Large intestine (tissue), 3 donors: ENCODE measurements around the gene TCERG1L. TPM values are rescaled to one million over a fixed set of nuclear protein-coding genes. Genes with fewer than 3 reads are reported as not detected.

Source experiments
- DNase-seq, 2 donors: peaks; one replicate each; pipeline versions ENCODE4 v3.0.0 to v3.0.0-alpha.2; 2013
- H3K27ac ChIP-seq: one replicate; pipeline ENCODE4 v1.5.1; 2013; ENCODE audit warnings: low read length
- H3K27me3 ChIP-seq: 2 replicates; pipeline ENCODE4 v1.6.1; 2013; ENCODE audit warnings: low read length; ENCODE audit not compliant: control insufficient read depth, insufficient read depth
- H3K36me3 ChIP-seq: 2 replicates; pipeline ENCODE4 v1.6.1; 2013; ENCODE audit warnings: low read length; ENCODE audit not compliant: control insufficient read depth, insufficient read depth
- H3K4me1 ChIP-seq: one replicate; pipeline ENCODE4 v1.6.1; 2013; ENCODE audit warnings: low read length; ENCODE audit not compliant: control insufficient read depth, insufficient read depth
- H3K4me3 ChIP-seq: one replicate; pipeline ENCODE4 v1.5.1; 2013; ENCODE audit warnings: low read length
- H3K9me3 ChIP-seq: one replicate; pipeline ENCODE4 v1.6.1; 2013; ENCODE audit warnings: mild to moderate bottlenecking, low read depth, low read length, moderate library complexity; ENCODE audit not compliant: control insufficient read depth
- WGBS: methylation state at CpG from one replicate; pipeline ENCODE4 v1.1.5; 2013; ENCODE audit warnings: low lambda C conversion rate; ENCODE audit not compliant: insufficient coverage; 5-methylcytosine and 5-hydroxymethylcytosine counted together
- polyA plus RNA-seq: library from polyadenylated mRNA; unstranded; fragments of 120-200 nt; gene quantifications from one replicate; pipeline ENCODE4 v1.2.1, GENCODE V29; 2013

Gene TCERG1L
- polyA plus RNA-seq, 1 donor, result 0.45 TPM

- H3K4me3 ChIP-seq, result no peak overlapping the region
- WGBS, result no CpG with 5 or more reads among the region's 13 CpGs
These were observed 144.3 kb downstream of the TCERG1L start for GRCh38 chr10:131167036-131167860.

GRCh38 chr10:131166486-131166885 lies 145.0 kb downstream of the TCERG1L start:
- Histone ChIP-seq H3K36me3 (no peaks in the 10 kb centered on the region), H3K4me1 (no peaks in the 10 kb centered on the region), H3K9me3 (no peaks in the 10 kb centered on the region), H3K27ac (no peak overlapping the region), H3K27me3 (no peaks in the 10 kb centered on the region), H3K4me3 (no peak overlapping the region)
- DNase-seq, result no peak
- WGBS, result no CpG with 5 or more reads among the region's 9 CpGs

More at GRCh38 chr10:131167036-131167860, 144.3 kb downstream of the TCERG1L start:
- no peaks in the 10 kb centered on the region for H3K36me3 ChIP-seq
- no peak for DNase-seq
- no peak overlapping the region for H3K27ac ChIP-seq
- no peaks in the 10 kb centered on the region for H3K27me3 ChIP-seq
- H3K4me1 ChIP-seq, result no peaks in the 10 kb centered on the region
- H3K9me3 ChIP-seq, result no peaks in the 10 kb centered on the region

DNA sequence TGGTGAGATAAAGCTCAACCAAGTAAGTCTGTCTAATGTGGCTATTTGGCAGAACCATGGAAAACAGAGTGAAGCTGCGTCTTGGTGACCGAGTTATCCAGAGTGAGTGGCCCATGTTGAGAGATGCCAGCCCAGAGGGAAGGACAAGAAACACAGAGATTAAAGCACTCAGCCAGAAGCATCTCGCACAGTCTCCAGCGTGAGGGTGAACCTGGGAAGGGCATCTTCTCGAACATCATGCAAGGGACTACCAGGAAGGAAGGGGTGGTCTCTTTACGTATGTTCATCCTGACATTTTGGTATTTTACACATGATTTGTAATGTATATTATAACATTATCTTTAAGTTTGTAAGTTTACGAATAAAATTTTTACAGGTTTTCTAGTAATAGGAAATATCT lies 146.4 kb downstream of the TCERG1L start:
- no peak overlapping the region for H3K4me3 ChIP-seq
- WGBS, result 80% methylated on average over 2 of the region's 7 CpGs
- no peaks in the 10 kb centered on the region for H3K27me3 ChIP-seq
- H3K4me1 ChIP-seq, result no peaks in the 10 kb centered on the region
- no peaks in the 10 kb centered on the region for H3K9me3 ChIP-seq
- no peak for DNase-seq
- no peaks in the 10 kb centered on the region for H3K36me3 ChIP-seq
- H3K27ac ChIP-seq, result no peak overlapping the region

- Histone ChIP-seq H3K36me3 (no peaks in the 10 kb centered on the region), H3K4me3 (no peak overlapping the region), H3K4me1 (no peaks in the 10 kb centered on the region), H3K27me3 (no peaks in the 10 kb centered on the region), H3K9me3 (no peaks in the 10 kb centered on the region), H3K27ac (no peak overlapping the region)
- no peak for DNase-seq
- no CpG with 5 or more reads among the region's 15 CpGs for WGBS
These were observed 148.4 kb downstream of the TCERG1L start for GRCh38 chr10:131162866-131163843.

DNA sequence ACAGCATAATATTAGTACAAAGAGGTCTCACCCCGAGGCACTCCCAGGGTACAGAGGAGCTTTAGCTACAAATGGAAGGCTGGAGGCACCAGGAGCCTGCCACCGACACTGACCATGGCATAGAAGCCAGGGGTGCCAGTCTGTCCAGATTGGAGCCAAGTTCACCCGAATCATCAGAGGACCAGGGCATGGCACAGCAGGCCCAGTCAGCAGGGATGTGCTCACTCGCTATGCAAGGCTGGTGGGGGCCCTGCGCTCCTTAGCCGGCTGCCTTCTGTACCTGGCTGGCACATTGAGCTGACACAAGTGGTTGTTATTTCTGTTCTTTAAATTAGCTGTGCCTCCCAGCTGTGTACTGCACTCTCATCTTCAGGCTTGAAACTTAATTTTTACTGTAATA lies 149.3 kb downstream of the TCERG1L start:
- Histone ChIP-seq H3K27ac (no peak overlapping the region), H3K4me1 (no peaks in the 10 kb centered on the region), H3K4me3 (no peak overlapping the region), H3K36me3 (no peaks in the 10 kb centered on the region), H3K9me3 (no peaks in the 10 kb centered on the region), H3K27me3 (no peaks in the 10 kb centered on the region)
- DNase-seq, result no peak
- WGBS, result no CpG with 5 or more reads among the region's 6 CpGs

DNA sequence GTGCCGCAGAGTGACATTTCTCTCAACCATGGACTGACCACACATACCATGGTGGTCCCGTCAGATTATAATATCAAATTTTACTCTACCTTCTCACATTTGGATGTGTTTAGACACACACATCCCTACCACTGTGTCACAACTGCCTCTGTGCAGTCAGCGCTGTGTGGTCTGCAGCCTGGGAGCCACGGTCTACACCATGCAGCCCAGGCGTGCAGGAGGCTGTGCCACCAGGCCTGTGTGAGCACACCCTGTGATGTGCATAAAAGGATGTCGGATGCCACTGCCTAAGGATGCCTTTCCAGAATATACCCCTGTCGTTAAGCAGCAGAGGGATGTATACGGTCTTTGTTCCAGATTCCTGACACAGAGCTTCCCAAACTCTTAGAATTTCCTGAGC lies 150.4 kb downstream of the TCERG1L start:
- H3K27me3 ChIP-seq, result no peaks in the 10 kb centered on the region
- DNase-seq, result no peak
- H3K9me3 ChIP-seq, result no peaks in the 10 kb centered on the region
- H3K27ac ChIP-seq, result no peak overlapping the region
- H3K36me3 ChIP-seq, result no peaks in the 10 kb centered on the region
- H3K4me1 ChIP-seq, result no peaks in the 10 kb centered on the region
- no peak overlapping the region for H3K4me3 ChIP-seq
- no CpG with 5 or more reads among the region's 8 CpGs for WGBS

- no peak overlapping the region for H3K27ac ChIP-seq
- DNase-seq, result no peak
- no peak overlapping the region for H3K4me3 ChIP-seq
- no peaks in the 10 kb centered on the region for H3K27me3 ChIP-seq
- WGBS, result no CpG with 5 or more reads among the region's 19 CpGs
- no peaks in the 10 kb centered on the region for H3K36me3 ChIP-seq
- no peaks in the 10 kb centered on the region for H3K4me1 ChIP-seq
- H3K9me3 ChIP-seq, result no peaks in the 10 kb centered on the region
These were observed 151.2 kb downstream of the TCERG1L start for GRCh38 chr10:131160219-131160875.

DNA sequence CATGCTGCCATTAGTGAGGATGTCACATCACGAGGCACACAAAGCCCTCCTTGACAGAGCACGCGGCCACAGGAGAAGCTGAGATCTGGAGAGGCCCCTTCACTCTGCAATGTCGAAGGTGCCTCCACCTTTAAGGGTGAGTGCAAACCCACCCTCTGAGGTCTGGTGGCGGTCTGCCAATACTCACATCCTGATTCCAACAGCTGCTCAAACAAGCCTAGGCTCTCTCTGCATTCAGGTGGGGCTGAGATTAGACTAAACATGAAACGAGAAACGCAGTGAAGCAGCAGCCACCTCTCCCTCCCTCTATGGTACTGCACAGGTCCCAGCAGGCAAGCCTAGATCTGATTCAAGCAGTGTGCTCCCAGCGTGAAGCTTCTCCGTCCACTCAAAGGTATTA lies 151.8 kb downstream of the TCERG1L start:
- no peak for DNase-seq
- Histone ChIP-seq H3K4me3 (no peak overlapping the region), H3K36me3 (no peaks in the 10 kb centered on the region), H3K4me1 (no peaks in the 10 kb centered on the region), H3K9me3 (no peaks in the 10 kb centered on the region), H3K27ac (no peak overlapping the region), H3K27me3 (no peaks in the 10 kb centered on the region)
- no CpG with 5 or more reads among the region's 9 CpGs for WGBS

DNA sequence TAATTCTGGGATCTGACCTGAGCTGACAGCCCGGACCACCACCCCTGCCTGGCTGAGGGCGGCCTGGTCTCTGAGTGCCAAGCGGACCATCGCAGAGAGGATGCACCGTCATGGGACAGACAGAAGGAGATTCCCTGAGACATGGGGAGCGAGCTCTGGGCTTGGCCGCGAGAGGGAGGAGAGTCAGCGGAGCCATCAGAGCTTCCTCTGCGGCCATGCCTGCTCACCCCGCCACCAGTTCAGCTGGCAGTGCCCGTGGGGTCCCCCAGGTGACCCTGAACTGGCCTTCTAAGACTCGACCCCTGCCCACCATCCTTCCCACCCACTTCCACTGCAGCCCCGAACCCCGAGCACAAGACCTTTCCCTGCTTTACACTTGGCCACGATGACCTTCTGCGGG lies 152.8 kb downstream of the TCERG1L start:
- Histone ChIP-seq H3K4me1 (no peaks in the 10 kb centered on the region), H3K36me3 (no peaks in the 10 kb centered on the region), H3K9me3 (no peaks in the 10 kb centered on the region), H3K27me3 (no peaks in the 10 kb centered on the region), H3K4me3 (no peak overlapping the region), H3K27ac (no peak overlapping the region)
- DNase-seq, result no peak
- no CpG with 5 or more reads among the region's 17 CpGs for WGBS

GRCh38 chr10:131157899-131158298 lies 153.6 kb downstream of the TCERG1L start:
- DNase-seq, result no peak
- Histone ChIP-seq H3K4me1 (no peaks in the 10 kb centered on the region), H3K4me3 (no peak overlapping the region), H3K27me3 (no peaks in the 10 kb centered on the region), H3K36me3 (no peaks in the 10 kb centered on the region), H3K9me3 (no peaks in the 10 kb centered on the region), H3K27ac (no peak overlapping the region)
- no CpG with 5 or more reads among the region's 10 CpGs for WGBS
